Adipocyte (in vitro differentiated cells): Measurements from ENCODE around the gene DGKG.

Experiments used
- DNase-seq: peaks from one replicate; pipeline ENCODE4 v3.0.0-alpha.2; 2015; ENCODE audit warnings: low read depth
- H3K27me3 ChIP-seq: replicated peaks from 2 replicates; pipeline ENCODE4 v1.7.0; 2013; ENCODE audit warnings: mild to moderate bottlenecking, low read length, moderate library complexity; ENCODE audit not compliant: control insufficient read depth, insufficient read depth
- H3K36me3 ChIP-seq: 2 replicates; pipeline ENCODE4 v1.7.0; 2013; ENCODE audit warnings: low read length, mild to moderate bottlenecking, moderate library complexity; ENCODE audit not compliant: control insufficient read depth, insufficient read depth, severe bottlenecking
- H3K4me1 ChIP-seq: 2 replicates; pipeline ENCODE4 v1.7.0; 2013; ENCODE audit warnings: mild to moderate bottlenecking, low read length, moderate library complexity; ENCODE audit not compliant: control insufficient read depth, insufficient read depth
- H3K4me3 ChIP-seq: 2 replicates; pipeline ENCODE4 v1.7.0; 2013; ENCODE audit warnings: mild to moderate bottlenecking, low read length, moderate library complexity
- H3K9ac ChIP-seq: 2 replicates; pipeline ENCODE4 v1.7.0; 2013; ENCODE audit warnings: mild to moderate bottlenecking, low read length, moderate library complexity
- H3K9me3 ChIP-seq: 2 replicates; pipeline ENCODE4 v1.7.0; 2013; ENCODE audit warnings: mild to moderate bottlenecking, low read length, moderate library complexity; ENCODE audit not compliant: control insufficient read depth

The DGKG gene

GRCh38 chr3:186178412-186178811 is 183.6 kb downstream of the DGKG start:
- H3K4me1 ChIP-seq = no peaks in the 10 kb centered on the region
- no peak overlapping the region for H3K4me3 ChIP-seq
- H3K36me3 ChIP-seq = no peaks in the 10 kb centered on the region
- no peaks in the 10 kb centered on the region for H3K9me3 ChIP-seq
- no peak for DNase-seq
- no peaks in the 10 kb centered on the region for H3K27me3 ChIP-seq
- no peak overlapping the region for H3K9ac ChIP-seq

- Histone ChIP-seq H3K9me3 (no peaks in the 10 kb centered on the region), H3K9ac (no peak overlapping the region), H3K27me3 (no peaks in the 10 kb centered on the region), H3K4me1 (no peaks in the 10 kb centered on the region), H3K4me3 (no peak overlapping the region), H3K36me3 (no peaks in the 10 kb centered on the region)
- DNase-seq = no peak
Measured at GRCh38 chr3:186176373-186176990, 185.6 kb downstream of the DGKG start.

GRCh38 chr3:186173224-186173815 is 188.7 kb downstream of the DGKG start:
- Histone ChIP-seq H3K27me3 (no peaks in the 10 kb centered on the region), H3K4me3 (no peak overlapping the region), H3K9me3 (no peaks in the 10 kb centered on the region), H3K4me1 (no peaks in the 10 kb centered on the region), H3K9ac (no peak overlapping the region), H3K36me3 (no peaks in the 10 kb centered on the region)
- DNase-seq = no peak

- Histone ChIP-seq H3K9ac (no peak overlapping the region), H3K4me1 (no peaks in the 10 kb centered on the region), H3K27me3 (no peaks in the 10 kb centered on the region), H3K4me3 (no peak overlapping the region), H3K9me3 (no peaks in the 10 kb centered on the region), H3K36me3 (no peaks in the 10 kb centered on the region)
- DNase-seq = no peak
Measured at GRCh38 chr3:186172353-186172752, 189.7 kb downstream of the DGKG start.

- no peak for DNase-seq
- Histone ChIP-seq H3K9ac (no peak overlapping the region), H3K4me1 (no peaks in the 10 kb centered on the region), H3K36me3 (no peaks in the 10 kb centered on the region), H3K27me3 (no peaks in the 10 kb centered on the region), H3K4me3 (no peak overlapping the region), H3K9me3 (no peaks in the 10 kb centered on the region)
Measured at GRCh38 chr3:186171521-186171920, 190.5 kb downstream of the DGKG start.

GRCh38 chr3:186170516-186170915 is 191.5 kb downstream of the DGKG start:
- no peaks in the 10 kb centered on the region for H3K4me1 ChIP-seq
- no peak overlapping the region for H3K9ac ChIP-seq
- H3K4me3 ChIP-seq = no peak overlapping the region
- H3K9me3 ChIP-seq = no peaks in the 10 kb centered on the region
- H3K27me3 ChIP-seq = peaks cover 4% of the 10 kb centered on the region
- no peaks in the 10 kb centered on the region for H3K36me3 ChIP-seq
- DNase-seq = no peak

- Histone ChIP-seq H3K27me3 (peaks cover 6% of the 10 kb centered on the region), H3K4me3 (no peak overlapping the region), H3K9ac (no peak overlapping the region), H3K36me3 (no peaks in the 10 kb centered on the region), H3K4me1 (no peaks in the 10 kb centered on the region), H3K9me3 (no peaks in the 10 kb centered on the region)
- no peak for DNase-seq
Measured at GRCh38 chr3:186169379-186169778, 192.7 kb downstream of the DGKG start.

GRCh38 chr3:186168976-186169375 is 193.1 kb downstream of the DGKG start:
- no peaks in the 10 kb centered on the region for H3K36me3 ChIP-seq
- DNase-seq = no peak
- no peak overlapping the region for H3K9ac ChIP-seq
- H3K4me1 ChIP-seq = no peaks in the 10 kb centered on the region
- H3K4me3 ChIP-seq = no peak overlapping the region
- H3K27me3 ChIP-seq = peaks cover 6% of the 10 kb centered on the region
- no peaks in the 10 kb centered on the region for H3K9me3 ChIP-seq

- H3K27me3 ChIP-seq = peaks cover 6% of the 10 kb centered on the region
- no peaks in the 10 kb centered on the region for H3K9me3 ChIP-seq
- no peak for DNase-seq
- no peak overlapping the region for H3K4me3 ChIP-seq
- H3K9ac ChIP-seq = no peak overlapping the region
- no peaks in the 10 kb centered on the region for H3K4me1 ChIP-seq
- no peaks in the 10 kb centered on the region for H3K36me3 ChIP-seq
Measured at GRCh38 chr3:186167646-186168395, 194.2 kb downstream of the DGKG start.

- H3K4me1 ChIP-seq = no peaks in the 10 kb centered on the region
- H3K9me3 ChIP-seq = no peaks in the 10 kb centered on the region
- H3K36me3 ChIP-seq = no peaks in the 10 kb centered on the region
- H3K27me3 ChIP-seq = peaks cover 6% of the 10 kb centered on the region
- no peak overlapping the region for H3K9ac ChIP-seq
- no peak for DNase-seq
- H3K4me3 ChIP-seq = no peak overlapping the region
Measured at GRCh38 chr3:186166491-186167288, 195.3 kb downstream of the DGKG start.

GRCh38 chr3:186166036-186166435 is 196.0 kb downstream of the DGKG start:
- Histone ChIP-seq H3K9me3 (no peaks in the 10 kb centered on the region), H3K36me3 (no peaks in the 10 kb centered on the region), H3K27me3 (peaks cover 6% of the 10 kb centered on the region), H3K9ac (no peak overlapping the region), H3K4me3 (no peak overlapping the region), H3K4me1 (no peaks in the 10 kb centered on the region)
- no peak for DNase-seq
